GM12801 (cell line): ENCODE measurements around the gene TTN.

ENCODE experiments used
- CTCF ChIP-seq: IDR thresholded peaks from one replicate; pipeline ENCODE4 v1.5.1; 2011; ENCODE audit warnings: control low read depth; ENCODE audit not compliant: insufficient read length; ENCODE audit errors: extremely low read depth

TTN gene

GRCh38 chr2:178630581-178630980 lies 176.6 kb downstream of the TTN start:
- TF ChIP-seq CTCF, result no peak

- no peak for TF ChIP-seq CTCF
Observed at GRCh38 chr2:178629463-178629862, 177.8 kb downstream of the TTN start.

- no peak for TF ChIP-seq CTCF
Observed at GRCh38 chr2:178628605-178629004, 178.6 kb downstream of the TTN start.

GRCh38 chr2:178627401-178627800 lies 179.8 kb downstream of the TTN start:
- no peak for TF ChIP-seq CTCF

GRCh38 chr2:178615969-178616368 lies 191.3 kb downstream of the TTN start:
- no peak for TF ChIP-seq CTCF

GRCh38 chr2:178602901-178603300 lies 204.3 kb downstream of the TTN start:
- no peak for TF ChIP-seq CTCF

GRCh38 chr2:178592655-178593054 lies 214.6 kb downstream of the TTN start:
- no peak for TF ChIP-seq CTCF

GRCh38 chr2:178589335-178589734 lies 217.9 kb downstream of the TTN start:
- TF ChIP-seq CTCF, result no peak
